ENCODE data around the gene CFAP77. TPM values are rescaled to one million over a fixed set of nuclear protein-coding genes. Genes with fewer than 3 reads are reported as not detected.

CFAP77 gene
- total and polyA plus RNA-seq, 2 of the 4 experiments (the other 2 are of a cell fraction), result not detected

GRCh38 chr9:132571806-132572600 lies 162.0 kb downstream of the CFAP77 start:
- H2BK15ac ChIP-seq (ENCODE audit: low read depth, low read length), result no peak overlapping the region
- no peaks in the 10 kb centered on the region for H3K9me3 ChIP-seq (ENCODE audit: control insufficient read depth, insufficient read depth, low read length)
- no peaks in the 10 kb centered on the region for H4K20me1 ChIP-seq (ENCODE audit: insufficient read depth, low read length)
- no peak overlapping the region for H3K27ac ChIP-seq (ENCODE audit: insufficient read depth, low read length)
- dilution Hi-C loops (cut with HindIII; ENCODE audit: low sequenced_read_pairs, unreplicated experiment), result no loop called here
- H4K8ac ChIP-seq (ENCODE audit: low read depth in 2 of 2, low read length in 2 of 2), result no peak overlapping the region
- H3K79me1 ChIP-seq (ENCODE audit: low read depth in 1 of 2, low read length in 2 of 2), result no peaks in the 10 kb centered on the region
- no peak overlapping the region for H2BK120ac ChIP-seq (ENCODE audit: low read depth, low read length)
- ATAC-seq (ENCODE audit: low read depth) (no peak), DNase-seq (no peak)
- no peak overlapping the region for H2AK9ac ChIP-seq (replicated peaks; ENCODE audit: low read depth, low read length, poor library complexity)
- no peak overlapping the region for H3K14ac ChIP-seq (replicated peaks; ENCODE audit: low read depth, low read length)
- H4K91ac ChIP-seq (ENCODE audit: insufficient read depth, low read depth, low read length), result no peak overlapping the region
- CTCF ChIA-PET, result interaction anchor here (1.0 kb wide), 1 partner anchor 31 kb away, joined by 3 read pairs; no protein-coding TSS in a partner anchor
- H3K18ac ChIP-seq (ENCODE audit: low read depth, low read length), result no peak overlapping the region
- POLR2A ChIA-PET (ENCODE audit: unreplicated experiment), result interaction anchor here (0.6 kb wide), 1 partner anchor 73 kb away, joined by 3 read pairs; no protein-coding TSS in a partner anchor
- H3K4me2 ChIP-seq (ENCODE audit: low read depth, low read length), result no peak overlapping the region
- H3K36me3 ChIP-seq (ENCODE audit: control insufficient read depth, insufficient read depth, low read length), result no peaks in the 10 kb centered on the region
- no peak overlapping the region for H2BK20ac ChIP-seq (ENCODE audit: low read depth, low read length)
- H3K56ac ChIP-seq (ENCODE audit: extremely low read depth, insufficient read depth, low read length), result no peak overlapping the region
- no peak overlapping the region for H4K5ac ChIP-seq (ENCODE audit: low read depth, low read length)
- H3K27me3 ChIP-seq (ENCODE audit: control insufficient read depth, insufficient read depth, low read length), result peaks cover 43% of the 10 kb centered on the region
- intact Hi-C loops (cut with micrococcal nuclease), result no loop called here
- H2AFZ ChIP-seq (replicated peaks; ENCODE audit: low read length, poor library complexity), result no peak overlapping the region
- H3K9me1 ChIP-seq (ENCODE audit: insufficient read depth, low read length), result no peaks in the 10 kb centered on the region
- no peak overlapping the region for H3K9ac ChIP-seq (ENCODE audit: low read depth, low read length)
- no peak overlapping the region for H2BK5ac ChIP-seq (ENCODE audit: low read depth, low read length, poor library complexity, severe bottlenecking)
- BruUV-seq (replicated peaks), result no TSS peak
- no peak overlapping the region for H3K23ac ChIP-seq (ENCODE audit: low read depth, low read length)
- H3K4me1 ChIP-seq (ENCODE audit: control insufficient read depth, insufficient read depth, low read length), result no peaks in the 10 kb centered on the region
- 54% methylated on average over 4 of the region's 15 CpGs; no CpG with 5 or more reads in 1 of the 2 experiments for WGBS, 2 experiments (ENCODE audit: extremely low coverage in 2 of 2, insufficient read length in 1 of 2)
- in situ Hi-C loops (cut with MboI; ENCODE audit: low sequenced_read_pairs), result no loop called here
- no peak overlapping the region for H2AK5ac ChIP-seq (ENCODE audit: low read depth, low read length)
- no peak overlapping the region for H3K4me3 ChIP-seq (ENCODE audit: insufficient read depth, low read depth, low read length)
- H3K4ac ChIP-seq (ENCODE audit: low read depth, low read length), result no peak overlapping the region
- TF ChIP-seq SMC3 (IDR thresholded peaks at IDR 0.05; ENCODE audit: low read depth, low read length), result no peak
- no peak for TF ChIP-seq CEBPB (IDR thresholded peaks at IDR 0.05; ENCODE audit: low read depth, low read length)
- TF ChIP-seq MXI1 (IDR thresholded peaks at IDR 0.05; ENCODE audit: borderline replicate concordance, low read depth, low read length), result no peak
- no peak for TF ChIP-seq MAFK (IDR thresholded peaks at IDR 0.05; ENCODE audit: low read depth, low read length)
- TF ChIP-seq, protein P1, sequence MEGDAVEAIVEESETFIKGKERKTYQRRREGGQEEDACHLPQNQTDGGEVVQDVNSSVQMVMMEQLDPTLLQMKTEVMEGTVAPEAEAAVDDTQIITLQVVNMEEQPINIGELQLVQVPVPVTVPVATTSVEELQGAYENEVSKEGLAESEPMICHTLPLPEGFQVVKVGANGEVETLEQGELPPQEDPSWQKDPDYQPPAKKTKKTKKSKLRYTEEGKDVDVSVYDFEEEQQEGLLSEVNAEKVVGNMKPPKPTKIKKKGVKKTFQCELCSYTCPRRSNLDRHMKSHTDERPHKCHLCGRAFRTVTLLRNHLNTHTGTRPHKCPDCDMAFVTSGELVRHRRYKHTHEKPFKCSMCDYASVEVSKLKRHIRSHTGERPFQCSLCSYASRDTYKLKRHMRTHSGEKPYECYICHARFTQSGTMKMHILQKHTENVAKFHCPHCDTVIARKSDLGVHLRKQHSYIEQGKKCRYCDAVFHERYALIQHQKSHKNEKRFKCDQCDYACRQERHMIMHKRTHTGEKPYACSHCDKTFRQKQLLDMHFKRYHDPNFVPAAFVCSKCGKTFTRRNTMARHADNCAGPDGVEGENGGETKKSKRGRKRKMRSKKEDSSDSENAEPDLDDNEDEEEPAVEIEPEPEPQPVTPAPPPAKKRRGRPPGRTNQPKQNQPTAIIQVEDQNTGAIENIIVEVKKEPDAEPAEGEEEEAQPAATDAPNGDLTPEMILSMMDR (conservative IDR thresholded peaks at IDR 0.05; ENCODE audit: low read depth, low read length), result no peak
- no peak for TF ChIP-seq FOS (IDR thresholded peaks at IDR 0.05; ENCODE audit: low read depth, low read length)
- TF ChIP-seq POLR2A (IDR thresholded peaks at IDR 0.05; ENCODE audit: low read depth, low read length), result no peak
- no peak for TF ChIP-seq CHD1 (IDR thresholded peaks at IDR 0.05; ENCODE audit: low read depth, low read length)
- no peak for TF ChIP-seq RAD21 (IDR thresholded peaks at IDR 0.05; ENCODE audit: low read length)
- TF ChIP-seq, protein P2, sequence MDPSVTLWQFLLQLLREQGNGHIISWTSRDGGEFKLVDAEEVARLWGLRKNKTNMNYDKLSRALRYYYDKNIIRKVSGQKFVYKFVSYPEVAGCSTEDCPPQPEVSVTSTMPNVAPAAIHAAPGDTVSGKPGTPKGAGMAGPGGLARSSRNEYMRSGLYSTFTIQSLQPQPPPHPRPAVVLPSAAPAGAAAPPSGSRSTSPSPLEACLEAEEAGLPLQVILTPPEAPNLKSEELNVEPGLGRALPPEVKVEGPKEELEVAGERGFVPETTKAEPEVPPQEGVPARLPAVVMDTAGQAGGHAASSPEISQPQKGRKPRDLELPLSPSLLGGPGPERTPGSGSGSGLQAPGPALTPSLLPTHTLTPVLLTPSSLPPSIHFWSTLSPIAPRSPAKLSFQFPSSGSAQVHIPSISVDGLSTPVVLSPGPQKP (IDR thresholded peaks at IDR 0.05; ENCODE audit: borderline replicate concordance, low read depth, low read length), result no peak
- TF ChIP-seq, protein P3, sequence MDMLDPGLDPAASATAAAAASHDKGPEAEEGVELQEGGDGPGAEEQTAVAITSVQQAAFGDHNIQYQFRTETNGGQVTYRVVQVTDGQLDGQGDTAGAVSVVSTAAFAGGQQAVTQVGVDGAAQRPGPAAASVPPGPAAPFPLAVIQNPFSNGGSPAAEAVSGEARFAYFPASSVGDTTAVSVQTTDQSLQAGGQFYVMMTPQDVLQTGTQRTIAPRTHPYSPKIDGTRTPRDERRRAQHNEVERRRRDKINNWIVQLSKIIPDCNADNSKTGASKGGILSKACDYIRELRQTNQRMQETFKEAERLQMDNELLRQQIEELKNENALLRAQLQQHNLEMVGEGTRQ (IDR thresholded peaks at IDR 0.05; ENCODE audit: low read depth, low read length), result no peak
- TF ChIP-seq RCOR1 (IDR thresholded peaks at IDR 0.05; ENCODE audit: insufficient replicate concordance, low read length), result no peak
- no peak for TF ChIP-seq RFX5 (IDR thresholded peaks at IDR 0.05; ENCODE audit: low read depth, low read length)
- no peak for TF ChIP-seq MAZ (IDR thresholded peaks at IDR 0.05; ENCODE audit: borderline replicate concordance, low read depth, low read length)
- no peak for TF ChIP-seq NFE2L2 (IDR thresholded peaks at IDR 0.05; ENCODE audit: low read depth, low read length)
